Upper lobe of left lung (tissue), 6 donors: Measurements from ENCODE around the gene IBA57. TPM values are rescaled to one million over a fixed set of nuclear protein-coding genes. Genes with fewer than 3 reads are reported as not detected.
"Not testable (repeated sequence)": the region's sequence is repeated elsewhere in the genome, so short reads cannot be mapped to it uniquely, and the experiment has no call there.

Source experiments
- ATAC-seq, 2 donors: fragments of 200-7000 bp; cut with Tn5 transposase; one replicate each; pipeline ENCODE4 v1.9.1; 2022; ENCODE audit warnings: mild to moderate bottlenecking in 2 of 2, moderate library complexity in 2 of 2; ENCODE audit not compliant: low FRiP score in 2 of 2
- DNase-seq, 2 donors: peaks; one replicate each; pipeline ENCODE4 v3.0.0-alpha.2; 2019 to 2020
- H3K27ac ChIP-seq, 4 donors: fragments of 200-600 bp; sonication (generic); one replicate each; pipeline ENCODE4 v1.5.1; 2016 to 2019
- H3K27me3 ChIP-seq, 4 donors: fragments of 200-600 bp; sonication (generic); one replicate each; pipeline ENCODE4 v1.5.1; 2017 to 2019
- H3K36me3 ChIP-seq, 4 donors: fragments of 200-600 bp; sonication (generic); one replicate each; pipeline ENCODE4 v1.5.1; 2016 to 2019
- H3K4me1 ChIP-seq, 4 donors: fragments of 200-600 bp; sonication (generic); one replicate each; pipeline ENCODE4 v1.5.1; 2018 to 2019
- H3K4me3 ChIP-seq, 4 donors: fragments of 200-600 bp; sonication (generic); one replicate each; pipeline ENCODE4 v1.5.1; 2017 to 2019; ENCODE audit warnings: mild to moderate bottlenecking in 2 of 4, moderate library complexity in 1 of 4
- H3K9me3 ChIP-seq, 4 donors: fragments of 200-600 bp; sonication (generic); one replicate each; pipeline ENCODE4 v1.5.1; 2018 to 2019
- CTCF ChIP-seq, 6 experiments: fragments of 450-650 bp in 4 of 6; fragments of 200-600 bp in 2 of 6; sonication (generic) in 2 of 6; IDR thresholded peaks; one replicate each; pipeline ENCODE4 v1.5.1; 2016 to 2019; ENCODE audit warnings: antibody characterized with exemption in 6 of 6
- EP300 ChIP-seq, 4 donors: sonication (generic); formaldehyde crosslinking; IDR thresholded peaks; one replicate each; pipeline ENCODE4 v1.5.1; 2017; ENCODE audit warnings: antibody characterized with exemption in 4 of 4, control low read depth in 2 of 4
- POLR2A ChIP-seq, 4 donors: fragments of 450-650 bp; IDR thresholded peaks; one replicate each; pipeline ENCODE4 v1.5.1; 2016 to 2017; ENCODE audit warnings: antibody characterized with exemption in 4 of 4, mild to moderate bottlenecking in 2 of 4
- POLR2AphosphoS5 ChIP-seq, 2 donors: sonication (generic); formaldehyde crosslinking; IDR thresholded peaks; one replicate each; pipeline ENCODE4 v1.5.1; 2017; ENCODE audit warnings: antibody characterized with exemption in 2 of 2
- WGBS, 2 donors: methylation state at CpG; one replicate each; pipeline ENCODE4 v1.1.5; 2017 to 2018; 5-methylcytosine and 5-hydroxymethylcytosine counted together
- total RNA-seq, 6 donors: library from RNA; depleted of rRNA in 4 of 6; stranded (reverse); fragments of >200 nt in 4 of 6; gene quantifications; one replicate each; pipeline versions ENCODE4 v1.1.0 to v1.2.1, GENCODE V29; 2016 to 2021
- donor health status: DM: no; HTN: no; CAD: no; lungs with moderate emphysema.
- donor health status: DM: no; HTN: yes; CAD: no; lungs with severe emphysema.

Gene IBA57
- total RNA-seq, 6 donors from 2014 or later: 6.1 to 19.3 (median 13.9) TPM

GRCh38 chr1:228181645-228182034 is 16.0 kb downstream of the IBA57 start:
- H3K36me3 ChIP-seq: no peaks in the 10 kb centered on the region
- peak overlapping the region; percentile 43 to 86 (median 54) for H3K27ac ChIP-seq
- WGBS, 2 donors: 71 to 84% methylated on average over 9 of the region's 9 CpGs
- no peaks in the 10 kb centered on the region for H3K27me3 ChIP-seq
- H3K4me1 ChIP-seq: peaks cover 17 to 32% (median 26%) of the 10 kb centered on the region in 4 donors
- no peak overlapping the region for H3K4me3 ChIP-seq
- no peak for TF ChIP-seq POLR2A (IDR thresholded peaks at IDR 0.05)
- ATAC-seq (no peak), DNase-seq (no peak)
- no peaks in the 10 kb centered on the region for H3K9me3 ChIP-seq

GRCh38 chr1:228182296-228183030 is 16.9 kb downstream of the IBA57 start:
- Histone ChIP-seq H3K36me3 (no peaks in the 10 kb centered on the region), H3K27ac (peak overlapping the region in 2 of 4 donors; percentile 64 to 86), H3K9me3 (no peaks in the 10 kb centered on the region), H3K4me3 (no peak overlapping the region), H3K27me3 (no peaks in the 10 kb centered on the region), H3K4me1 (peaks cover 9 to 24% (median 18%) of the 10 kb centered on the region in 4 donors)
- TF ChIP-seq POLR2A (IDR thresholded peaks at IDR 0.05) (no peak), EP300 (IDR thresholded peaks at IDR 0.05) (no peak), CTCF (IDR thresholded peaks at IDR 0.05) (no peak), POLR2AphosphoS5 (IDR thresholded peaks at IDR 0.05) (no peak)
- DNase-seq: no peak
- no peak for ATAC-seq
- WGBS, 2 donors: 80 to 89% methylated on average over 25 of the region's 32 CpGs

GRCh38 chr1:228184152-228184551 is 18.5 kb downstream of the IBA57 start:
- ATAC-seq: no peak
- DNase-seq: no peak
- 82 to 83% methylated on average over 7 of the region's 7 CpGs for WGBS, 2 donors
- Histone ChIP-seq H3K4me3 (no peak overlapping the region), H3K27ac (peak overlapping the region in 1 of 4 donors; percentile 35), H3K36me3 (no peaks in the 10 kb centered on the region), H3K27me3 (no peaks in the 10 kb centered on the region), H3K9me3 (no peaks in the 10 kb centered on the region), H3K4me1 (peaks cover 0 to 14% (median 9%) of the 10 kb centered on the region in 4 donors)
- no peak for TF ChIP-seq EP300 (IDR thresholded peaks at IDR 0.05)
- no peak for TF ChIP-seq POLR2AphosphoS5 (IDR thresholded peaks at IDR 0.05)
- no peak for TF ChIP-seq CTCF (IDR thresholded peaks at IDR 0.05)

GRCh38 chr1:228185641-228185965 is 20.0 kb downstream of the IBA57 start:
- whole genome bisulfite sequencing, 2 donors: 76 to 78% methylated on average over 11 of the region's 11 CpGs
- H3K9me3 ChIP-seq: no peaks in the 10 kb centered on the region
- TF ChIP-seq POLR2AphosphoS5 (IDR thresholded peaks at IDR 0.05): no peak
- TF ChIP-seq CTCF (IDR thresholded peaks at IDR 0.05): no peak
- TF ChIP-seq EP300 (IDR thresholded peaks at IDR 0.05): no peak
- TF ChIP-seq POLR2A (IDR thresholded peaks at IDR 0.05): no peak
- no peaks in the 10 kb centered on the region for H3K36me3 ChIP-seq
- H3K27ac ChIP-seq: no peak overlapping the region
- ATAC-seq: no peak
- H3K4me3 ChIP-seq: no peak overlapping the region
- H3K4me1 ChIP-seq: peaks cover 0 to 14% (median 6%) of the 10 kb centered on the region in 4 donors
- DNase-seq: no peak
- no peaks in the 10 kb centered on the region for H3K27me3 ChIP-seq

GRCh38 chr1:228188249-228188648 is 22.6 kb downstream of the IBA57 start:
- H3K9me3 ChIP-seq, H3K27me3 ChIP-seq, DNase-seq, H3K36me3 ChIP-seq, ATAC-seq, H3K27ac ChIP-seq, H3K4me3 ChIP-seq: not testable (repeated sequence)
- H3K4me1 ChIP-seq: peaks cover 0 to 15% (median 6%) of the 10 kb centered on the region in 4 donors
- 92 to 95% methylated on average over 2 of the region's 2 CpGs for WGBS, 2 donors

- Histone ChIP-seq H3K27me3 (no peaks in the 10 kb centered on the region), H3K4me1 (peaks cover 0 to 15% (median 6%) of the 10 kb centered on the region in 4 donors), H3K9me3 (no peaks in the 10 kb centered on the region), H3K27ac (no peak overlapping the region), H3K36me3 (no peaks in the 10 kb centered on the region), H3K4me3 (no peak overlapping the region)
- WGBS, 2 donors: 81 to 91% methylated on average over 14 of the region's 14 CpGs
- TF ChIP-seq POLR2A (IDR thresholded peaks at IDR 0.05): no peak
- TF ChIP-seq EP300 (IDR thresholded peaks at IDR 0.05): no peak
- no peak for TF ChIP-seq POLR2AphosphoS5 (IDR thresholded peaks at IDR 0.05)
- no peak for TF ChIP-seq CTCF (IDR thresholded peaks at IDR 0.05)
- ATAC-seq (no peak), DNase-seq (no peak)
Measured at GRCh38 chr1:228190182-228190581, 24.6 kb downstream of the IBA57 start.
